Mesendoderm (in vitro differentiated cells): Measurements from ENCODE around the gene RNF113A.

Source experiments
- DNase-seq: peaks from one replicate; pipeline ENCODE4 v3.0.0; 2013
- H2AK5ac ChIP-seq: 2 replicates; pipeline ENCODE4 v1.6.1; 2013; ENCODE audit warnings: low read length, inconsistent platforms
- H2BK120ac ChIP-seq: 2 replicates; pipeline ENCODE4 v1.6.1; 2013; ENCODE audit warnings: low read depth, mild to moderate bottlenecking, low read length, moderate library complexity, mixed read lengths
- H2BK15ac ChIP-seq: replicated peaks from 2 replicates; pipeline ENCODE4 v1.6.1; 2013; ENCODE audit warnings: low read depth, mild to moderate bottlenecking, moderate library complexity
- H2BK5ac ChIP-seq: 2 replicates; pipeline ENCODE4 v1.6.1; 2013; ENCODE audit warnings: low read length, inconsistent platforms
- H3K18ac ChIP-seq: 2 replicates; pipeline ENCODE4 v1.6.1; 2013; ENCODE audit warnings: mild to moderate bottlenecking, low read length, mixed read lengths
- H3K23ac ChIP-seq: one replicate; pipeline ENCODE4 v1.6.1; 2013; ENCODE audit warnings: low read length
- H3K27ac ChIP-seq: 2 replicates; pipeline ENCODE4 v1.5.1; 2013; ENCODE audit warnings: low read depth, mild to moderate bottlenecking, inconsistent platforms, low read length, moderate library complexity
- H3K27me3 ChIP-seq: 2 replicates; pipeline ENCODE4 v1.6.1; 2013; ENCODE audit warnings: low read length, control low read depth, mild to moderate bottlenecking, inconsistent platforms; ENCODE audit not compliant: insufficient read depth, poor library complexity
- H3K36me3 ChIP-seq: 2 replicates; pipeline ENCODE4 v1.6.1; 2013; ENCODE audit warnings: low read length, inconsistent platforms; ENCODE audit not compliant: control insufficient read depth, insufficient read depth
- H3K4ac ChIP-seq: one replicate; pipeline ENCODE4 v1.6.1; 2013; ENCODE audit warnings: low read depth, mild to moderate bottlenecking, low read length, moderate library complexity
- H3K4me1 ChIP-seq: 2 replicates; pipeline ENCODE4 v1.6.1; 2013; ENCODE audit warnings: low read depth, low read length, inconsistent platforms; ENCODE audit not compliant: control insufficient read depth
- H3K4me2 ChIP-seq: 2 replicates; pipeline ENCODE4 v1.6.1; 2013; ENCODE audit warnings: low read length
- H3K4me3 ChIP-seq: 2 replicates; pipeline ENCODE4 v1.5.1; 2013; ENCODE audit warnings: mild to moderate bottlenecking, low read length
- H3K56ac ChIP-seq: one replicate; pipeline ENCODE4 v1.6.1; 2013; ENCODE audit warnings: low read length
- H3K79me1 ChIP-seq: 2 replicates; pipeline ENCODE4 v1.6.1; 2013; ENCODE audit warnings: low read length, inconsistent platforms
- H3K79me2 ChIP-seq: 2 replicates; pipeline ENCODE4 v1.6.1; 2013; ENCODE audit warnings: mild to moderate bottlenecking, low read length; ENCODE audit not compliant: control insufficient read depth, insufficient read depth
- H3K9ac ChIP-seq: 2 replicates; pipeline ENCODE4 v1.6.1; 2013; ENCODE audit warnings: low read length, inconsistent platforms
- H4K5ac ChIP-seq: one replicate; pipeline ENCODE4 v1.6.1; 2013; ENCODE audit warnings: low read length
- H4K8ac ChIP-seq: one replicate; pipeline ENCODE4 v1.6.1; 2013; ENCODE audit warnings: low read depth, mild to moderate bottlenecking, control low read depth, low read length, moderate library complexity
- WGBS: extraction: QIAGEN DNeasy Blood & Tissue Kit; methylation state at CpG from one replicate; pipeline ENCODE4 v1.1.7; 2013; ENCODE audit warnings: low lambda C conversion rate, missing lambda C conversion rate; ENCODE audit not compliant: insufficient coverage; ENCODE audit errors: extremely low coverage; 5-methylcytosine and 5-hydroxymethylcytosine counted together

Gene RNF113A

DNA sequence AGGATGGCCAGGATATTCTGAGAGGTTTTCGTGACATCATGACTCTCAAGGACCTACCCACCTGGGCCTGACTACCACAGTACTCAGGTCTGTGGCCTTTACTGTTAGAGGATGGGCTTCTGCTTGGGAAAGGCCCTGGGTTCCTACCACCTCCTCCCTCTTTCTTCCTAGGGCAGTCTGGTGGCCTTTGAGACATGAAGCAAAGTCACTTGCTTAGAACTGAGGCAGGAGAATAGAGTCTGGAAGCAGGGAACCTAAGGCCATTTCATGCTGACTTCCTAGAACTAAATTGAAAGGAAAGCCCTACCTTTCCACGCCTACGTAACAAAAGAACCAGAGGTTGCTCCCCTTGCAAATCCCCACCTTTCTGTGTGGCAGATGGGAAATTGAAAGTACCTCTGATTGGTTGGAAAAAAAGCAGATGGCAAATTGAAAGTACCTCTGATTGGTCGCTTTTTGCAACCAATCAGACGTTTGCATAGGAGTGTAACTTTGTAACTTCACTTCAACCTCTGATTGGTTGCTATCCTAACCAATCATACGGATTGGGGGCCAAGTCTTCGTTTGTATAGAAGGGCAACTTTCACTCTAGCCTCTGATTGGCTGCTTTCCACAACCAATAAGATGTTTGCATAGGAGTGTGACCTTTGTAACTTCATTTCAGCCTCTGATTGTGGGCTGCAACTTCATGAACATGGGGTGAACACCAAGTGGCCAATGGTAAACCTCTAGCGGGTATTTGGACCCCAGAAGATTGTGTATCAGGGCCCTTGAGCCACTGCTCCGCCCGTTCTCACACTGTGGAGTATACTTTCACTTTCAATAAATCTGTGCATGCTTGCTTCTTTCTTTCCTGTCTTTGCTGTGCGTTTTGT is 14.3 kb upstream of the RNF113A start:
- H3K4me1 ChIP-seq = no peaks in the 10 kb centered on the region
- no peak overlapping the region for H2BK5ac ChIP-seq
- no peak overlapping the region for H3K4me3 ChIP-seq
- no peak overlapping the region for H3K18ac ChIP-seq
- H3K56ac ChIP-seq = no peak overlapping the region
- no peak overlapping the region for H3K27ac ChIP-seq
- no peak overlapping the region for H2AK5ac ChIP-seq
- H2BK120ac ChIP-seq = no peak overlapping the region
- H4K8ac ChIP-seq = no peak overlapping the region
- no CpG with 5 or more reads among the region's 11 CpGs for WGBS
- no peak overlapping the region for H4K5ac ChIP-seq
- no peak overlapping the region for H3K9ac ChIP-seq
- H2BK15ac ChIP-seq = no peak overlapping the region
- H3K4me2 ChIP-seq = no peak overlapping the region
- no peak overlapping the region for H3K23ac ChIP-seq
- H3K4ac ChIP-seq = no peak overlapping the region
- H3K79me2 ChIP-seq = no peaks in the 10 kb centered on the region
- H3K36me3 ChIP-seq = no peaks in the 10 kb centered on the region
- no peaks in the 10 kb centered on the region for H3K27me3 ChIP-seq
- DNase-seq = peak; percentile 21
- no peaks in the 10 kb centered on the region for H3K79me1 ChIP-seq

- Histone ChIP-seq H4K5ac (no peak overlapping the region), H3K18ac (no peak overlapping the region), H3K4me3 (no peak overlapping the region), H2BK120ac (no peak overlapping the region), H3K4me2 (no peak overlapping the region), H3K79me1 (no peaks in the 10 kb centered on the region), H3K36me3 (no peaks in the 10 kb centered on the region), H3K79me2 (no peaks in the 10 kb centered on the region), H4K8ac (no peak overlapping the region), H3K4ac (no peak overlapping the region), H2BK5ac (no peak overlapping the region), H3K9ac (no peak overlapping the region), H3K4me1 (no peaks in the 10 kb centered on the region), H3K27me3 (no peaks in the 10 kb centered on the region), H3K56ac (no peak overlapping the region), H3K23ac (no peak overlapping the region), H2AK5ac (no peak overlapping the region), H2BK15ac (no peak overlapping the region), H3K27ac (no peak overlapping the region)
- WGBS = no CpG with 5 or more reads among the region's 11 CpGs
- DNase-seq = peak; percentile 60
Observed at GRCh38 chrX:119880552-119881437, 9.3 kb upstream of the RNF113A start.

DNA sequence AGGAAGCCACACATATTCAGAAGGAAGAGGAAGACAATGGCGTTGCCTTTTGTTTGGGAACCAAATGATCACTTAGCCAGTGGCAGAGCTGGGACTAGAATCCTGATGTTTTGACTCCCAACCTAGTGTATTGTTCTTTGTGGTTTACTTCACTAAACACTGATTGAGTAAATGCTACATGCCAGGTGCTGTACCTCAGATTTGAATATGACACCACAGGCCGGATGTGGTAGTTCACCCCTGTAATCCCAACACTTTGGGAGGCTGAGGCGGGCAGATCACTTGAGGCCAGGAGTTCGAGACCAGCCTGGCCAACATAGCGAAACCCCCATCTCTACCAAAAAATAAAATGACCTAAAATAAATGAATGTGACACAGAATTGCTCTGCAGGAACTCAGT is 8.5 kb upstream of the RNF113A start:
- H3K56ac ChIP-seq = no peak overlapping the region
- no peak overlapping the region for H3K18ac ChIP-seq
- H4K5ac ChIP-seq = no peak overlapping the region
- H3K23ac ChIP-seq = no peak overlapping the region
- H3K79me2 ChIP-seq = no peaks in the 10 kb centered on the region
- no peak overlapping the region for H3K9ac ChIP-seq
- no peak overlapping the region for H2BK5ac ChIP-seq
- WGBS = no CpG with 5 or more reads among the region's 5 CpGs
- H3K4me2 ChIP-seq = no peak overlapping the region
- H3K27me3 ChIP-seq = no peaks in the 10 kb centered on the region
- H3K4me1 ChIP-seq = no peaks in the 10 kb centered on the region
- H3K79me1 ChIP-seq = no peaks in the 10 kb centered on the region
- no peak overlapping the region for H2AK5ac ChIP-seq
- no peak overlapping the region for H4K8ac ChIP-seq
- no peak for DNase-seq
- no peak overlapping the region for H3K4ac ChIP-seq
- no peaks in the 10 kb centered on the region for H3K36me3 ChIP-seq
- no peak overlapping the region for H2BK120ac ChIP-seq
- no peak overlapping the region for H2BK15ac ChIP-seq
- no peak overlapping the region for H3K4me3 ChIP-seq
- H3K27ac ChIP-seq = no peak overlapping the region

- H3K18ac ChIP-seq = no peak overlapping the region
- H3K4me1 ChIP-seq = no peaks in the 10 kb centered on the region
- no peak for DNase-seq
- no CpG with 5 or more reads among the region's 2 CpGs for WGBS
- H4K5ac ChIP-seq = no peak overlapping the region
- H3K56ac ChIP-seq = no peak overlapping the region
- no peaks in the 10 kb centered on the region for H3K79me2 ChIP-seq
- no peak overlapping the region for H2BK5ac ChIP-seq
- H3K4me3 ChIP-seq = no peak overlapping the region
- no peak overlapping the region for H3K4ac ChIP-seq
- no peaks in the 10 kb centered on the region for H3K79me1 ChIP-seq
- H2BK15ac ChIP-seq = no peak overlapping the region
- H3K4me2 ChIP-seq = no peak overlapping the region
- H3K23ac ChIP-seq = no peak overlapping the region
- no peak overlapping the region for H3K27ac ChIP-seq
- H2AK5ac ChIP-seq = no peak overlapping the region
- no peak overlapping the region for H3K9ac ChIP-seq
- H4K8ac ChIP-seq = no peak overlapping the region
- no peak overlapping the region for H2BK120ac ChIP-seq
- no peaks in the 10 kb centered on the region for H3K27me3 ChIP-seq
- no peaks in the 10 kb centered on the region for H3K36me3 ChIP-seq
Observed at GRCh38 chrX:119878740-119879139, 7.2 kb upstream of the RNF113A start.

- Histone ChIP-seq H3K23ac (no peak overlapping the region), H3K4me2 (peak overlapping the region; percentile 75), H3K56ac (peak overlapping the region; percentile 83), H3K27ac (no peak overlapping the region), H2BK5ac (no peak overlapping the region), H3K4me1 (no peaks in the 10 kb centered on the region), H3K4ac (no peak overlapping the region), H2BK15ac (no peak overlapping the region), H3K18ac (no peak overlapping the region), H3K27me3 (no peaks in the 10 kb centered on the region), H2BK120ac (no peak overlapping the region), H3K9ac (peak overlapping the region; percentile 80), H4K5ac (no peak overlapping the region), H2AK5ac (no peak overlapping the region), H3K36me3 (no peaks in the 10 kb centered on the region), H3K4me3 (peak overlapping the region; percentile 72), H4K8ac (no peak overlapping the region), H3K79me2 (no peaks in the 10 kb centered on the region), H3K79me1 (no peaks in the 10 kb centered on the region)
- WGBS = no CpG with 5 or more reads among the region's 26 CpGs
- no peak for DNase-seq
Observed at GRCh38 chrX:119871245-119871598, 311 bp downstream of the RNF113A start.
